DMS 273 (cell line): ENCODE results near the gene FAAH.

Experiments
- DNase-seq: peaks from one replicate; lab custom pipeline; 2025; ENCODE audit not compliant: unreplicated experiment; lab: John Stamatoyannopoulos, UW

The FAAH gene

GRCh38 chr1:46421739-46422138 is 27.6 kb downstream of the FAAH start:
- no peak for DNase-seq

GRCh38 chr1:46422261-46422871 is 28.2 kb downstream of the FAAH start:
- DNase-seq, result no peak

- no peak for DNase-seq
Observed at GRCh38 chr1:46423574-46424240, 29.6 kb downstream of the FAAH start.

GRCh38 chr1:46424730-46425129 is 30.6 kb downstream of the FAAH start:
- no peak for DNase-seq

GRCh38 chr1:46425726-46426125 is 31.6 kb downstream of the FAAH start:
- no peak for DNase-seq

GRCh38 chr1:46427541-46427940 is 33.4 kb downstream of the FAAH start:
- DNase-seq, result no peak

- DNase-seq, result no peak
Observed at GRCh38 chr1:46429436-46429835, 35.3 kb downstream of the FAAH start.

GRCh38 chr1:46431695-46432094 is 37.6 kb downstream of the FAAH start:
- DNase-seq, result no peak

- DNase-seq, result no peak
Observed at GRCh38 chr1:46432781-46433327, 38.7 kb downstream of the FAAH start.

GRCh38 chr1:46434358-46434757 is 40.2 kb downstream of the FAAH start:
- no peak for DNase-seq

- DNase-seq, result no peak
Observed at GRCh38 chr1:46436844-46437243, 42.7 kb downstream of the FAAH start.

GRCh38 chr1:46437723-46438122 is 43.6 kb downstream of the FAAH start:
- no peak for DNase-seq

GRCh38 chr1:46438346-46438745 is 44.2 kb downstream of the FAAH start:
- DNase-seq, result no peak

- no peak for DNase-seq
Observed at GRCh38 chr1:46440478-46440877, 46.4 kb downstream of the FAAH start.

- peak; percentile 93 for DNase-seq
Observed at GRCh38 chr1:46442317-46443161, 48.4 kb downstream of the FAAH start.

- DNase-seq, result no peak
Observed at GRCh38 chr1:46444466-46444865, 50.3 kb downstream of the FAAH start.

GRCh38 chr1:46445773-46446256 is 51.7 kb downstream of the FAAH start:
- DNase-seq, result peak; percentile 16

- peak; percentile 90 for DNase-seq
Observed at GRCh38 chr1:46446646-46447498, 52.8 kb downstream of the FAAH start.

- no peak for DNase-seq
Observed at GRCh38 chr1:46447499-46448108, 53.5 kb downstream of the FAAH start.
